ENCODE measurements around the gene GOLGA3. TPM values are rescaled to one million over a fixed set of nuclear protein-coding genes. Genes with fewer than 3 reads are reported as not detected.
A peak's percentile ranks its signal among the peaks of the same experiment; 100 is the strongest.
"Not testable (repeated sequence)": the region's sequence is repeated elsewhere in the genome, so short reads cannot be mapped to it uniquely, and the experiment has no call there.

The GOLGA3 gene
- total and polyA plus RNA-seq, 2 experiments from 2014 or later, result 12.2 to 50.8 TPM

DNA sequence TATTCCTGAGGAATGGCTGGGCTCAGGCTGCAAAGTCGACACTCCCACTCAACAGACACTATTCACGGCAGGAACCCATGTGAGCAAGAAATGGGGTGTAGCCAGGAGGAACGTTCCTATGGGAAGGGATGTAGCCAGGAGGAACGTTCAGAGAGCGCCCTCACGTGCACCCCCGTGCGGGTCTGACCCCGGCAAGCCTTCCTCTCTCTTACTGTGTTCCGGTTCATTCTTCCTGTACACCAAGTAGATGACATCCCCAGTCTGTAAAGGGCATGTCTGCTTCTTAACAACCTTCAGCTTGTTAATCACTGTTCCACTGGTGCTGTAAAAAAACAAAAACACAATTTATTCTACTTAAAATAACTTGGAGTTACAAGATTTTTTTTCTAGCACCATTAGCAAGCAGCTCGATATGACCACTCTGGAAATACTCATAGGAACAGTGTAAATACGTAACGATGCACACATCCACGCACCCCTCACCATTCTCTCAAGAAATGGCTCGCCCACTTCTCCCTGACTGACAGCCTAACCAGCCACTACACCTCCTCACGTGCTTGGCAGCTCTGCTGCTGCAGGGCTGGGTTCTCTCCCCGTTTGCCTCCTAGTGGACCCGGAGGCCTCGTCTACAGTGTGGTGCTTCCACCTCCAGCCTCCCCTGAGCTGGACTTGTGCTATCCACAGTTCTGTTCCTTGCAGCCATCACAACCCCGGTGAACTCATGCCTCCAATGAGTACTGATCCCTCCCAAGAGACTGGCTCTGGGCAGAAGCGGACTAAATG lies 43.6 kb upstream of the GOLGA3 start:
- Histone ChIP-seq H3K27me3 (no peaks in the 10 kb centered on the region), H3K4me3 (no peak overlapping the region), H3K4me1 (ENCODE audit: low read depth) (no peaks in the 10 kb centered on the region), H3K9me3 (ENCODE audit: low read depth) (no peaks in the 10 kb centered on the region), H3K27ac (no peak overlapping the region), H3K36me3 (peaks cover 17% of the 10 kb centered on the region)
- DNase-seq (ENCODE audit: low read depth in 1 of 2, low spot score in 1 of 2), result no peak
- TF ChIP-seq, protein P1, sequence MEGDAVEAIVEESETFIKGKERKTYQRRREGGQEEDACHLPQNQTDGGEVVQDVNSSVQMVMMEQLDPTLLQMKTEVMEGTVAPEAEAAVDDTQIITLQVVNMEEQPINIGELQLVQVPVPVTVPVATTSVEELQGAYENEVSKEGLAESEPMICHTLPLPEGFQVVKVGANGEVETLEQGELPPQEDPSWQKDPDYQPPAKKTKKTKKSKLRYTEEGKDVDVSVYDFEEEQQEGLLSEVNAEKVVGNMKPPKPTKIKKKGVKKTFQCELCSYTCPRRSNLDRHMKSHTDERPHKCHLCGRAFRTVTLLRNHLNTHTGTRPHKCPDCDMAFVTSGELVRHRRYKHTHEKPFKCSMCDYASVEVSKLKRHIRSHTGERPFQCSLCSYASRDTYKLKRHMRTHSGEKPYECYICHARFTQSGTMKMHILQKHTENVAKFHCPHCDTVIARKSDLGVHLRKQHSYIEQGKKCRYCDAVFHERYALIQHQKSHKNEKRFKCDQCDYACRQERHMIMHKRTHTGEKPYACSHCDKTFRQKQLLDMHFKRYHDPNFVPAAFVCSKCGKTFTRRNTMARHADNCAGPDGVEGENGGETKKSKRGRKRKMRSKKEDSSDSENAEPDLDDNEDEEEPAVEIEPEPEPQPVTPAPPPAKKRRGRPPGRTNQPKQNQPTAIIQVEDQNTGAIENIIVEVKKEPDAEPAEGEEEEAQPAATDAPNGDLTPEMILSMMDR (IDR thresholded peaks at IDR 0.05; ENCODE audit: low read depth, low read length), result no peak

DNA sequence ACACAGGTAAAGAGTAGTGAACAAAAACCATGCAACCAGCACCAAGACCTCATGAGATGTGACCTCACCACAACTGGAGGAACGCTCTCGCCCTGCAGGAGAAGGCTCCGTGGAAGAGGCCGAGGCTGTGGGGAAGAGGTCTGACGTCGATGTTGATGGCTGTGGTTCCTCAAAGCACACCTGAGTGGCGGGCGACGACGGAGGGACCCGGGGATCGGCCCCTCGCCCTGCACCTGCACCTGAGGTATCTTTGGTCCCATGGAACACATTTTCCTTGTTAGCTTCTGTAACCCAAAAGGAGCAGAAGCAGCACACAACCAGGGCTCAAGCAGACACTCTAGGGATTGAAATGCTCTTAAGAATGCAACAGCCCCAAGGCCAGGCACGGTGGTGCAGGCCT lies 40.9 kb upstream of the GOLGA3 start:
- DNase-seq (ENCODE audit: low read depth in 1 of 2, low spot score in 1 of 2), result no peak
- H3K4me1 ChIP-seq (ENCODE audit: low read depth), result no peaks in the 10 kb centered on the region
- TF ChIP-seq, protein P1 (IDR thresholded peaks at IDR 0.05; ENCODE audit: low read depth, low read length), result no peak

DNA sequence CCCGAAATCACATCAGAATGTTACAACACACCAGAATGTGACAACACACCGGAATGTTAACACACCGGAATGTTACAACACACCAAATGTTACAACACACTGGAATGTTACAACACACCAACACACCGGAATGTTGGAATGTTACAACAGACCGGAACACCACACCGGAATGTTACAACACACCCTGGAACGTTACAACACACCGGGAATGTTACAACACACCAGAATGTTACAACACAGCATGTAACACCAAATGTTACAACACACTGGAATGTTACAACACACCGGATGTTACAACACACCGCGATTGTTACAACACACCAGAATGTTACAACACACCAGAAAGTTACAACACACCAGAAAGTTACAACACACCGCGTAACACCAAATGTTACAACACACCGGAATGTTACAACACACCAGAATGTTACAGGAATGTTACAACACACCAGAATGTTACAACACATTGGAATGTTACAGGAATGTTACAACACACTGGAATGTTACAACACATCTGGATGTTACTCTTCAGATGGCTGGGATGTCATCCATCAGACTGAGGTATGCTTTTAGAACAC lies 37.7 kb upstream of the GOLGA3 start:
- H3K4me1 ChIP-seq (ENCODE audit: low read depth), result no peaks in the 10 kb centered on the region
- no peaks in the 10 kb centered on the region for H3K9me3 ChIP-seq (ENCODE audit: low read depth)
- TF ChIP-seq, protein P1 (IDR thresholded peaks at IDR 0.05; ENCODE audit: low read depth, low read length), result no peak
- H3K27me3 ChIP-seq, result no peaks in the 10 kb centered on the region
- peak in 1 of 2 donors; percentile 48 for DNase-seq (ENCODE audit: low read depth in 1 of 2, low spot score in 1 of 2)
- no peak overlapping the region for H3K27ac ChIP-seq
- H3K4me3 ChIP-seq, result no peak overlapping the region
- H3K36me3 ChIP-seq, result peaks cover 16% of the 10 kb centered on the region

More for the DNA sequence above, 40.9 kb upstream of the GOLGA3 start:
- H3K4me3 ChIP-seq, result no peak overlapping the region
- no peaks in the 10 kb centered on the region for H3K27me3 ChIP-seq
- H3K36me3 ChIP-seq, result peaks cover 12% of the 10 kb centered on the region
- H3K9me3 ChIP-seq (ENCODE audit: low read depth), result no peaks in the 10 kb centered on the region
- H3K27ac ChIP-seq, result no peak overlapping the region

DNA sequence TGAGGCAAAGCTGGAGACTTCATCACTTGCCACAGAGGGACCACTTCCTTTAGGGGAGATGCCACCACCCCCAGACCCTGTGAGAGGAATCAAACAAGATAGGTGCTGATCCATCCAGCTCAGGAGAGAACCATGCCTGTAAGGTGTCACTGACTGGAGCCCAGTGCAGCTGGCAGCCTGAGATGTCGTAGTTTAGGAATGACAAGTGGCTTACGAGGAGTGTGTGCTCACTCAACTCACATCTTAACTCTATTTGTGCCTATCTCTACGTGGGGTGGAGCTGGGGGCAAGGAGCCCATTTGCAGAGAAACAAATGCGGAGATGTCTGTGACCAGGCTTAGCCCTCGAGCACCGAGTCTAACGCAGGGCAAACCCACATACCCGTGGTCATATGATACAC lies 32.9 kb upstream of the GOLGA3 start:
- H3K4me3 ChIP-seq, result no peak overlapping the region
- H3K27ac ChIP-seq, result no peak overlapping the region
- no peaks in the 10 kb centered on the region for H3K9me3 ChIP-seq (ENCODE audit: low read depth)
- no peak for DNase-seq (ENCODE audit: low read depth in 1 of 2, low spot score in 1 of 2)
- peaks cover 26% of the 10 kb centered on the region for H3K36me3 ChIP-seq
- no peaks in the 10 kb centered on the region for H3K4me1 ChIP-seq (ENCODE audit: low read depth)
- no peaks in the 10 kb centered on the region for H3K27me3 ChIP-seq
- TF ChIP-seq, protein P1 (IDR thresholded peaks at IDR 0.05; ENCODE audit: low read depth, low read length), result no peak

DNA sequence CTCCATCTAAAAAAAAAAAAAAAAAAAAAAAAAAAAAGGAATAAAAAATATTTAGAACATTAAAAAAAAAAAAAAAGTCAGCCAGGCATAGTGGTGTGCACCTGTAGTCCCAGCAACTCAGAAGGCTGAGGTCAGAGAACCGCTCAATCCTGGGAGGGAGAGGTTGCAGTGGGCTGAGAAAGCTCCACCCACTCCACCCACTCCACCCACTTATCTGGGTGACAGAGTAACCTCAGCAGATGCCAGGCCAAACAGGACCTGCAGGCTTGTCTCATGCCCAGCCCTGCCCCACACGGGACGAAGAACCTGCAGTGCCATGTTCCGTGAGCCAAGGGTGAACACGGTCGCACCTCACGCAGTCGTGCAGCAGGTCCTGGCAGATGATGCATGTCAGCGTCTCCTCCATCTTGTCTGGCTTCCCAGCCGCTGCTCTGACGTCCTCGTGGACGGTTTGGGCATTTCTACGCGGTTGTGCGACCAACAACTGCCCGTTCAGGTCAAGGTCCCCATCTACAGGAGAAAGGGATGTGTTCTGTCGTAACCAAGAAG lies 30.1 kb upstream of the GOLGA3 start:
- H3K36me3 ChIP-seq, result peaks cover 44% of the 10 kb centered on the region
- no peak overlapping the region for H3K4me3 ChIP-seq
- no peaks in the 10 kb centered on the region for H3K27me3 ChIP-seq
- H3K4me1 ChIP-seq (ENCODE audit: low read depth), result no peaks in the 10 kb centered on the region
- TF ChIP-seq, protein P1 (IDR thresholded peaks at IDR 0.05; ENCODE audit: low read depth, low read length), result no peak
- DNase-seq (ENCODE audit: low read depth in 1 of 2, low spot score in 1 of 2), result no peak
- H3K27ac ChIP-seq, result no peak overlapping the region
- no peaks in the 10 kb centered on the region for H3K9me3 ChIP-seq (ENCODE audit: low read depth)

DNA sequence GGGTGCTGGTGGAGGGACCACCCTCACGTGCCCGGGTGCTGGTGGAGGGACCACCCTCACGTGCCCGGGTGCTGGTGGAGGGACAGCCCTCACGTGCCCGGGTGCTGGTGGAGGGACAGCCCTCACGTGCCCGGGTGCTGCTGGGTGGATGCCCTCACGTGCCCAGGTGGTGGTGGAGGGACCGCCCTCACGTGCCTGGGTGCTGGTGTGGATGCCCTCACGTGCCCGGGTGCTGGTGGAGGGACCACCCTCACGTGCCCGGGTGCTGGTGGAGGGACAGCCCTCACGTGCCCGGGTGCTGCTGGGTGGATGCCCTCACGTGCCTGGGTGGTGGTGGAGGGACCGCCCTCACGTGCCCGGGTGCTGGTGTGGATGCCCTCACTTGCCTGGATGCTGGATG lies 28.4 kb upstream of the GOLGA3 start:
- DNase-seq (ENCODE audit: low read depth in 1 of 2, low spot score in 1 of 2); H3K27ac ChIP-seq; H3K4me3 ChIP-seq; H3K4me1 ChIP-seq (ENCODE audit: low read depth); H3K9me3 ChIP-seq (ENCODE audit: low read depth); H3K27me3 ChIP-seq: not testable (repeated sequence)
- peaks cover 55% of the 10 kb centered on the region for H3K36me3 ChIP-seq
